Activated T-helper 1 cell treated with anti-CD3 and anti-CD28 coated beads, Interleukin-12 subunit alpha, Interleukin-12 subunit beta, Interleukin-2, Interleukin-4 antibody, amounts not matched to agents 30 ng/mL and 10 ng/mL and 1 ng/mL, durations not matched to agents 14 hours and 24 hours and 36 hours (primary cell): ENCODE data around the gene PIK3AP1. TPM values are rescaled to one million over a fixed set of nuclear protein-coding genes. Genes with fewer than 3 reads are reported as not detected.
"Not testable (repeated sequence)": the region's sequence is repeated elsewhere in the genome, so short reads cannot be mapped to it uniquely, and the experiment has no call there.

Experiments
- DNase-seq: peaks from one replicate; pipeline ENCODE4 v3.0.0; 2021; ENCODE audit warnings: low spot score
- H3K27ac Mint-ChIP-seq: one replicate; pipeline ENCODE4 v1.8.0; 2021; ENCODE audit warnings: mild to moderate bottlenecking, mixed read lengths
- H3K27me3 Mint-ChIP-seq: one replicate; pipeline ENCODE4 v1.8.0; 2022; ENCODE audit warnings: mild to moderate bottlenecking, moderate library complexity, mixed read lengths; ENCODE audit not compliant: insufficient read depth
- H3K36me3 Mint-ChIP-seq: one replicate; pipeline ENCODE4 v1.8.0; 2021; ENCODE audit warnings: low read depth, mixed read lengths
- H3K4me1 Mint-ChIP-seq: one replicate; pipeline ENCODE4 v1.8.0; 2021; ENCODE audit warnings: low read depth, mixed read lengths
- H3K4me3 Mint-ChIP-seq: one replicate; pipeline ENCODE4 v1.8.0; 2021; ENCODE audit warnings: mild to moderate bottlenecking, moderate library complexity, mixed read lengths
- H3K9me3 Mint-ChIP-seq: one replicate; pipeline ENCODE4 v1.8.0; 2021; ENCODE audit warnings: mixed read lengths
- intact Hi-C: fragments of 100-400 bp; cut with micrococcal nuclease; formaldehyde crosslinking; loops from one replicate; pipeline ENCODE4 v1.15.1; 2024
- total RNA-seq: library from RNA; stranded (reverse); gene quantifications from 2 replicates; pipeline ENCODE4 v1.2.3, GENCODE V29; 2022

PIK3AP1 gene
- total RNA-seq, 1 donor from 2014 or later = 9.9 TPM

DNA sequence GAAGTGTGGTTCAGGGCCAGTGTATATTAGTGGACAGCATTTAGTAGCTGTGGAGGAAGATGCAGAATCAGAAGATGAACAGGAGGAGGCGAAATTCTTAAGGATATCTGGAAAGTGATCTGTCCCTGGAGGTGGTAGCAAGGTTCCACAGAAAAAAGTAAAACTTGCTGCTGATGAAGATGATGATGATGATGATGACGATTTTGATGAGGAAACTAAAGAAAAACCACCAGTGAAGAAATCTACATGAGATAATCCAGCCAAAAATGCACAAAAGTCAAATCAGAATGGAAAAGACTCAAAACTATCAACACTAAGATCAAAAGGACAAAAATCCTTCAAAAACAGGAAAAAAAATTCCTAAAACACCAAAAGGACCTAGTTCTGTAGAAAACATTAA lies 159.8 kb downstream of the PIK3AP1 start:
- Mint-ChIP-seq H3K4me1 (peaks cover under 1% of the 10 kb centered on the region), H3K27me3 (no peaks in the 10 kb centered on the region), H3K9me3 (no peaks in the 10 kb centered on the region), H3K36me3 (peaks cover 26% of the 10 kb centered on the region), H3K4me3 (no peak overlapping the region), H3K27ac (no peak overlapping the region)
- no peak for DNase-seq
- intact Hi-C loops = no loop called here

DNA sequence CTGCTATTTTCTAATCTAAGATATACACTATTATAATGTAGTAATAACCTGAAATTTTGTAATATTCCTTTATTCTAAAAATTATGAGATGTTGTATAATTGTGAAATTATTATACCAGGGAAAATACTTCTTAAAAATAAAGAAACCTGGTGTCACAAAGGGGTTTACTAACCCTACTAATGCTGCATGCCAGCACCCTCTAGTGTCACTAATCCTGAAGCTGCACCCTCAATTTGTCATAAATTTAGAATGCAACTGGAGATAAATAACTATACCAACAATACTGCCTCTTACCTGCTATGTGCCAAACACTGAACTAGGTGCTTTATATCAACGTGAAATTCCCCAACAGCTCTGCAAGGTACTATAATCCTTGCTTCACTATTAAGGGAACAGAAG lies 164.3 kb downstream of the PIK3AP1 start:
- no peaks in the 10 kb centered on the region for H3K27me3 Mint-ChIP-seq
- no peaks in the 10 kb centered on the region for H3K9me3 Mint-ChIP-seq
- intact Hi-C loops = no loop called here

DNA sequence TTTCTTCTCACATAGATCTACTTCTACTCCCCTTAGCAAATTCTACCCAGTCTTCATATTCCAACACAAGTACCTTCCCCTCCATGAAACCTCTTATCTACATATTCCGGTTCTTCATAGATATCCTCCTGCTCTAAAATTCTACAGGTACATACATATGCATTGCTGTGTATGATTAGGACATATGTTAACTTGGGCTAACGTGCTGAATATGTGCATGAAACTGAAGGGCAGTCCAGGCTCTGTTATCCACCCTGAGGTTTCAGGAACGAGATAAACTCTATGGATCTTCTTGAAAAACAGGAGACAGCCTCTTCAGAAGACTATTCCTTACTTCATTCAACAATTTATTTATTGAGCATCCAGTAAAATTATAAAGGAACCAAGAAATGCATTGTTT lies 165.0 kb downstream of the PIK3AP1 start:
- Mint-ChIP-seq H3K4me3 (no peak overlapping the region), H3K36me3 (peaks cover 21% of the 10 kb centered on the region), H3K4me1 (no peaks in the 10 kb centered on the region), H3K27ac (no peak overlapping the region), H3K9me3 (no peaks in the 10 kb centered on the region), H3K27me3 (no peaks in the 10 kb centered on the region)
- DNase-seq = no peak
- intact Hi-C loops = no loop called here

More for the DNA sequence above, 164.3 kb downstream of the PIK3AP1 start:
- Mint-ChIP-seq H3K4me1 (no peaks in the 10 kb centered on the region), H3K4me3 (no peak overlapping the region), H3K36me3 (peaks cover 28% of the 10 kb centered on the region), H3K27ac (no peak overlapping the region)
- no peak for DNase-seq

DNA sequence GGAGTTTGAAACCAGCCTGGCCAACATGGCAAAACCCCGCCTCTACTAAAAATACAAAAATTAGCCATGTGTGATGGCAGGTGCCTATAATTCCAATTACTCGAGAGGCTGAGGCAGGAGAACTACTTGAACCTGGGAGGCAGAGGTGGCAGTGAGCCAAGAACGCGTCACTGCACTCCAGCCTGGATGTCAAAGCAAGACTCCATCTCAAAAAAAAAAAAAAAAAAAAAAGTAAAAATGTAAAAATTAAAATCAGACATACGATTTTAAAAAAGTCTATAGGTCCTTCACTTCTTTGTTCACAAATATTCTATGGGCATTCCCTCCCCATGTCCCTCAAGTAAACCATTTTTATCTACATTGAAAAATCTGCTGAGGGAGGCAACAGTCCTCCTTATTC lies 171.7 kb downstream of the PIK3AP1 start:
- no peaks in the 10 kb centered on the region for H3K27me3 Mint-ChIP-seq
- no peak overlapping the region for H3K4me3 Mint-ChIP-seq
- H3K4me1 Mint-ChIP-seq = no peaks in the 10 kb centered on the region
- H3K9me3 Mint-ChIP-seq = no peaks in the 10 kb centered on the region
- no peak for DNase-seq
- H3K36me3 Mint-ChIP-seq = peaks cover 32% of the 10 kb centered on the region
- intact Hi-C loops = no loop called here
- H3K27ac Mint-ChIP-seq = no peak overlapping the region

DNA sequence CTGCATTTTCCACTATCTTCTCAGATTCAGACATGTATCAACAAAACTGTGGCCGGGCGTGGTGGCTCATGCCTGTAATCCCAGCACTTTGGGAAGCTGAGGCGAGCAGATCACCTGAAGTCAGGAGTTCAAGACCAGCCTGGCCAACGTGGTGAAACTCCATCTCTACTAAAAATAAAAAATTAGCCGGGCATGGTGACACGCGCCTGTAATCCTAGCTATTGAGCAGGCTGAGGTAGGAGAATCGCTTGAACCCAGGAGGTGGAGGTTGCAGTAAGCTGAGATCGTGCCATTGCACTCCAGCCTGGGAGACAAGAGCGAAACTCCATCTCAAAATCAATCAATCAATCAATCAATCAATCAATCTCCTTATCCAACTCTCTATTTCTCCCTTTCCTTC lies 174.8 kb downstream of the PIK3AP1 start:
- H3K4me3 Mint-ChIP-seq, H3K27me3 Mint-ChIP-seq, H3K4me1 Mint-ChIP-seq, intact Hi-C loops, DNase-seq, H3K9me3 Mint-ChIP-seq, H3K27ac Mint-ChIP-seq: not testable (repeated sequence)
- H3K36me3 Mint-ChIP-seq = peaks cover 30% of the 10 kb centered on the region

Other genes starting within 250 kb of the PIK3AP1 start
- 0.07 TPM in 1 of 2 replicates, not detected in the other for gene TLL2, start 206.6 kb downstream of the PIK3AP1 start, total RNA-seq
- 81.7 and 87.7 TPM in 2 replicates for gene TM9SF3, start 133.5 kb downstream of the PIK3AP1 start, total RNA-seq
- gene LCOR, start 111.8 kb upstream of the PIK3AP1 start, total RNA-seq = 26.2 and 31.9 TPM in 2 replicates